HG03439 (cell line): ENCODE measurements around the gene SLITRK2.

Experiments used
- ATAC-seq: cut with Tn5 transposase; IDR thresholded peaks from one replicate; pipeline ENCODE4 v1.9.1; 2021; ENCODE audit warnings: mild to moderate bottlenecking, moderate library complexity; ENCODE audit not compliant: unreplicated experiment

The SLITRK2 gene

GRCh38 chrX:145817331-145818185 is at the start of gene SLITRK2:
Gene SLITRK2 (plus strand): TSS chrX:145817829. CDS start chrX:145822426, 4,597 bp downstream.
- ATAC-seq: no peak

GRCh38 chrX:145773006-145773405 is 44.6 kb upstream of the SLITRK2 start:
- no peak for ATAC-seq

- no peak for ATAC-seq
Measured at GRCh38 chrX:145792281-145792680, 25.3 kb upstream of the SLITRK2 start.

- ATAC-seq: no peak
Measured at GRCh38 chrX:145803508-145803907, 14.1 kb upstream of the SLITRK2 start.

GRCh38 chrX:145813081-145813480 is 4.5 kb upstream of the SLITRK2 start:
- ATAC-seq: no peak

GRCh38 chrX:145816601-145817315 is 871 bp upstream of the SLITRK2 start:
- ATAC-seq: no peak

GRCh38 chrX:145818186-145819113 is 821 bp downstream of the SLITRK2 start:
- ATAC-seq: no peak

GRCh38 chrX:145820825-145821224 is 3.2 kb downstream of the SLITRK2 start:
- no peak for ATAC-seq

- ATAC-seq: no peak
Measured at GRCh38 chrX:145821291-145821897, 3.8 kb downstream of the SLITRK2 start.

- no peak for ATAC-seq
Measured at GRCh38 chrX:145821898-145822571, 4.4 kb downstream of the SLITRK2 start.

GRCh38 chrX:145823132-145823531 is 5.5 kb downstream of the SLITRK2 start:
- ATAC-seq: no peak

- ATAC-seq: no peak
Measured at GRCh38 chrX:145825896-145826295, 8.3 kb downstream of the SLITRK2 start.

- ATAC-seq: no peak
Measured at GRCh38 chrX:145826466-145826865, 8.8 kb downstream of the SLITRK2 start.

GRCh38 chrX:145832796-145833195 is 15.2 kb downstream of the SLITRK2 start:
- ATAC-seq: no peak

- ATAC-seq: no peak
Measured at GRCh38 chrX:145840531-145840930, 22.9 kb downstream of the SLITRK2 start.

- ATAC-seq: no peak
Measured at GRCh38 chrX:145843146-145843904, 25.7 kb downstream of the SLITRK2 start.

GRCh38 chrX:145844886-145845285 is 27.3 kb downstream of the SLITRK2 start:
- no peak for ATAC-seq

- no peak for ATAC-seq
Measured at GRCh38 chrX:145848448-145848847, 30.8 kb downstream of the SLITRK2 start.

- no peak for ATAC-seq
Measured at GRCh38 chrX:145848857-145849256, 31.2 kb downstream of the SLITRK2 start.
